CD4-positive, alpha-beta T cell treated with Interleukin-6 for 4 hours (primary cell): ENCODE data around the gene MAGI1.
"Not testable (repeated sequence)": the region's sequence is repeated elsewhere in the genome, so short reads cannot be mapped to it uniquely, and the experiment has no call there.

Experiments
- DNase-seq: peaks from one replicate; pipeline ENCODE4 v3.0.0-alpha.2; 2020; ENCODE audit warnings: mixed read lengths

The MAGI1 gene

DNA sequence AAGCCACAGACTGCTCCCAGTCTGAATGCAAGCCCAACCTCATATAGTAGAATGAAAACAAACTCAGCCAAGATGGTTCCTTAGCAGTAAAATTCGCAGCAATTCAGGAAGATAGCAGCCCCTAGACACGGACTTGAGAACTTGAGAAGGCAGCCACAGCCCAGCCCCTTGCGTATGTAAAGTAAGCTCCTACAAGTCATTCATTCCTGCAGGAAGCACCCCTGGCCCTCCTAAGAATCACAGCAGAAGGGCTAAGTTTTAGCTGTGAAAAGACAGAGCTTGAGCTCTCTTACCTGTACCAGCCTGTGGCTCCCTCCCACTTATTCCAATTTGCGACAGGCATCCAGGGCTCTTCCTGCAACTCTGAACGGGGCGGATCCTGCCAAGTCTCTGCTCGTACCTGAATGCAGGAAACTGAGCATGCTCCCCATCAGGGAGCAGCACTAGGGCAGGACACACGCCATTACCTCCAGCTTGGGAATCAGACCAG, 136.4 kb downstream of the MAGI1 start:
- DNase-seq, result no peak

DNA sequence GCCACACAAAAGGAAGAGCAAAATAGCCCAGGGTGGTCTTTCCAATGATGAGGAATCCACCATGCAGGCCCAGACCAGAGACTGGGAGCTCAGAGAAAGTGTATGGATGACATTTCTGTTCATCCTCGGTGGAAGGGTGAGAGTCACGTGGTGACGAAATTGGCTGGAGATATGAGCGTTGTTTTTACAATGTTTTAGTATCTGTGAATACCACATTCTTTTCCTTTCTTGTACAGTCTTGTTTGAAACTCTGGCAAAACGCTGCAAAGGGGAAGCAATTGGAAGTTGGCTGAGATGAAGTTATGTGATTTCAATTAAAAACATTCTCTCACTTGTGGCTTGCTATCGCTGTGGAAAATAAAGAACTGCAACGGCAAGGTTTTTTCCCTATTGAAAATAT, 137.5 kb downstream of the MAGI1 start:
- DNase-seq, result no peak

DNA sequence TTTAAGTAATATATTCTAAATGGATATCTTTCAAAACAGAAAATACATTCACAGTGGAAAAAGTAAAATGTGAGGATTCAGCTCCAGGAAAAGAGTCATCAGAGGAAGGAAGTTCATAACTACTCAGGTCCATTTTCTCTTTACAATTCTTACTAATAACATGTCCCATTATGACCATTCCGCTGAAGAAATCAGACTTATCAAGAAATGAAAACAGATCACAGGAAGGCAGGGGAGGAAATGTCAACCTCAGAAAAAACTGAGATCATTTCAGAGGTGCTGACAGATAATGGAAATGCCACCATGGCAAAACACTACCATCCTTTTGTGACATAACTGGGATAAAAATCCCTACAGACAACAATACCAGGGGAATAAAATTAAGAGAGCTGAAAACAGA, 139.5 kb downstream of the MAGI1 start:
- no peak for DNase-seq

DNA sequence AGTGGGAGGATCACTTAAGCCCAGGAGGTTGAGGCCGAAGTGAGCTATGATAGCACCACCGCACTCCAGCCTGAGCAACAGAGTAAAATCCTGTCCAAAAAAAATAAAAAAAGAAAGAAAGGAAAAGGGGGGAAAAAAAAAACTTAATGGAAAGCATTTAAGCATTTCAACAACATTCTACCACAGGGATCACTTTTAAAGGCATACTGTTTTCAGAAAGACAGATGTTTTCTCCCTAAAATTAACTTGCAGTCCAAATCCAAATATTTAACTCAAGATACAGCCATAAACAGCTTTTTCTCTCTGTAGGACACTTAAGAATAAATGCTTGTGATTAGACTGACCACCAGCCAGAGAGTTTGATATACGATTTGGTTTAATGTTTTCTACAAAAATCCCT, 141.0 kb downstream of the MAGI1 start:
- no peak for DNase-seq

DNA sequence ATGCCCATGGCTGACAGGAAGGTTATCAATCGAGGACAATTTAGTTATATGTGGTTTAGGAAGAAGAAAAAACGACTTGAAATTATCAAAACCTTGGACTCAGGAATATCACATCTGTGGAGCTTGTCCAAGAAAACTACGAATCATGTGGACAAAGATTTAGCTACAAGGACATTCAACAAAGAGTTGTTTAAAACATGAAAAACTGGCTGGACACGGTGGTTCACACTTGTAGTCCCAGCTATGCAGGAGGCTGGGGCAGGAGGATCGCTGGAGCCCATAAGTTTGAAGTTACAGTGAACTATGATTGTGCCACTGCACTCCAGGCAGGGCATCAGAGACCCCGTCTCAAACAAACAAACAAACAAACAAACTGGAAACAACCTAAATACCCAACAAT, 142.4 kb downstream of the MAGI1 start:
- DNase-seq, result no peak

DNA sequence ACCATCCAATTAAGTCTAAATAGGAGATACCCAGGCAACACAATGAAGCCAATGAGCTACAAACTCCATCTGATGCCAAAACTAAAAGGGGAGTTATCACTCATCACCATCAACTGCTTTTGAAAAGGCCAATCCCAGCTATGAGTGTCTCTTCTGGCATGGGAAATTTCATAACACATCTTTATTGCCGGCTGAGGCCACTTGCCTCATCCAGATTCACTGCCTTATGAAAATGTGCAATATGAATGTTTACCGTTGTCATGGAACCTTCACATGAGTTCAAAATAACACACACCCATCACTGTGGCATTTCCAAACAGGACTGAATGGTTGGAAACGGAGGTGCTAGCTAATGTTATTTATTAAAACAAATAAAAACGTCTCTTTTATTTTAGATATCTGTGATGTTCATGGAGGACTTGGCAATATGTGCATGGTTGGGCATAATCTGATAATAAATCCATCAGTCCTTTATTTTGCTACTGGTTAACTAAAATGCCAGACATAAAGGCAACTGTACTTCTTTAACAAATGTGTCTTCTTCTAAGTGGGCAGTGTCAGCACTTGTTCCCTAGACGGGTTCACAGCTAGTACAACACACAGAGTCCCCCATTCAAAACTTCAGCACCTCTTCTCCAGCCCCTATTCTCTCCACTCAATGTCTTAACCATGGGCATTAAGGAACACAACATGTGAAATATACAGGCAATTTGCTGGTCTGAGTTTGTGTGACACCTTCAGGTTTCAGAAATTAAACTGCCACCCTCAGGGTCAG, 143.9 kb downstream of the MAGI1 start:
- no peak for DNase-seq

DNA sequence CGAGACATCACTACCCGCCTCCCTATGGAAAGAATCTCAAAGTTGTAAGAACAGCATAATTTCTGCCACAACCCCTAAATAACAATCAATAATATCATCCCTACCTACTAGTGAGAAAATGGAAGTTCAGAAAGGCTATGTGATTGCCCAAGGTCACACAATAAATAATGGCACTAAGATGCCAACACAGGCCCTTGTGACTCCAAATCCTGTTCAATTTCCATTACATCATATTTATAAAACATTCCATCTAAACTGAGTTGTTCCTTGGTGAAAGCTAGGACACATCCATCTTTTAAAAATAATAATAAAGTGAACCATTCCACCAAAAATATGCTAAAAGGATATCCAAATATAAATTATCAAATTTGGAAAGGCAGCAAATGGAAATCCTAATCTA, 144.6 kb downstream of the MAGI1 start:
- DNase-seq, result no peak

DNA sequence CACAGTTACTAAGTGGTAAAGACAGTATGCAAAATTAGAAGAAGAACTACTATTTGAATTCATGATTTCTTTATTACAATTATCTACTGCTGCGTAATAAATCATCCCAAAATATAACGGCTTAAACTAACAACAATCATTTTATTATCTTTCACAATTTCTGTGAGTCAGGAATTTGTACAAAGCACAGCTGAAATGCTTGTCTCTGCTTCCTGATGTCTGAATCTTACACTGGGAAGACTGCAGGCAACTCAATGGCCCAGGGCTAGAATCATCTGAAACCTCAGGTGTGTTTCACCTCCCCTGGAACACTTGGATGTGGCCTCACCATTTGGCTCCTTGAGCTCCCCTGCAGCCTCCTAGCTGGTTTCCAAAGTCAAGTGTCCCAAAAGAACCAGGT, 145.1 kb downstream of the MAGI1 start:
- DNase-seq, result no peak

DNA sequence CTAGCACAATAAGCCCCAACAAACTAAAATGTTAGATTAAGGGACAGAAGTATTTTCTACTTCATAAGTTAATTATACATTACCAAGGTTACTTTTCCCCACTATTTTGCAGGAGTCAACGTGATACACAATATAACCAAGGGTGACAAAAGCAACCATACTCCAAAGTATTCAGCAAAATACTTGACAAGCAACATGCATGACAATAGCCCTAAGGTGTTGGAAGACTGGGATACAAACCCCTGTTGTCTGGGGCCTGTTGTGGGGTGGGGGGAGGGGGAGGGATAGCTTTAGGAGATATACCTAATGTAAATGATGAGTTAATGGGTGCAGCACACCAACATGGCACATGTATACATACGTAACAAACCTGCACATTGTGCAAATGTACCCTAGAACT, 147.2 kb downstream of the MAGI1 start:
- not testable (repeated sequence) for DNase-seq

DNA sequence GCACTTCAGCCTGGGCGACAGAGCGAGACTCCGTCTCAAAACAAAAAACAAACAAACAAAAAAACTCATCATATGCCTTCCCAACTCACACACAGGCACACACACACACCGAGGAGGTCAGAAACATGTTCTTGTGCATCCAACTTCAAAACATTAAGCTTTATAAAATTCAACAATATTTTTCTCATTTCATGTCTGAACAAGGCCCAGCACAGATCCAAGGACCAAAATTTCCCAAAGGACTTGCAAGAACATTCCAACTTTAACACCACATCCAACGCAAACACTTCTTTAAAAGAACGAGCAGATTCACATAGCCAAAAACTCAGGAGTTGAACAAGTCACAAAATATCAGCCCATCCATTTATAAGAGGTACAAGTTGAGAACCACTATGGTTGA, 148.4 kb downstream of the MAGI1 start:
- DNase-seq, result no peak

DNA sequence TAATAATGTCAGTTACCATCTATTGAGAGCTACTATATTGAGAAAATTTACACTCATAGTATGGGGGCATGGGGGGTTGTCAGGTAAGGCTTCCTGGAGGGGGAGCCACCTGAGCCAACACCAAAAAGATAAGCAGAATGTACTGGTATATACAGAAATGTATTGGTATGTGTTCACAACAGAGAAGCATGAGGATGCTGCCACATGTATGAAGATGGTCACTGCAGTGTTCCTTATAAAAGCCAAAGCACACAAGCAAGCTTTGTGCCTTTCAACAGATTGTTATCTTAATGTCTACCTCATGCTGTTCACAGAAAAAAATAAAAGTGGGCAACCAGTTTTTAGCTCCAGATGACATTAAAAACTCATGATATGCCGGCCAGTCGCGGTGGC, 149.0 kb downstream of the MAGI1 start:
- no peak for DNase-seq

DNA sequence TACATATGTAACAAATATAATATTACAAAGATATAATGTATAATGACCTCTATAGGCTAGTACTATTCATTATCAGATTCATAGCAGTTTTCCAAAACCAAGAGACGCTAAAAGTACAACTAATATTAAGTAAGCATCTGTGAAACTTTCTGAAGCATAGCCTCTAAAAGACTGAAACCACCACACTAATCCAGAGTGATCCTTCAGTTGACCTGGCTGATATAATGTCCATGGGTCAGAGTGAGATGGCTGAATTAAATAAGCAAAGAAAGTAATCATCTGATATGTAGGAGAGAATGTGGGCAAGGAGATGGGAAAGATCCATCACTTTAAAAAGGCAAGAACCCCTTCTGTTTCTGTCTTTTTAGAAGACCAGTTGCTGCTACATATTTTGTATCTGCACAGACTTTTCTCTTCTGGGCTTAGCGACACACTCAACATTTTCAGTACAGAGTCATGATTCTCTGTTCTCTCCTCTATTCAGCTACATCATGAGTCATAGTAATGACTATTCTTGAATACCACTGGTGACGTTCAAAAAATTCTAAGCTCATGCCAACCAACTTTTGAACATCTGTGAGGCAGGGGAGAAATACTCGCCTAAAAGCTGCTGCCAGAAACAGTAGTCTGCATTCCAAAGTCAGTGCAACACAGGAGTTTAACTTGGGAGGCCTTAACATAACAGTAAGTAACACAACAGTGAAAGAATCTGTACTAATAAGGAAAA, 149.6 kb downstream of the MAGI1 start:
- DNase-seq, result no peak

DNA sequence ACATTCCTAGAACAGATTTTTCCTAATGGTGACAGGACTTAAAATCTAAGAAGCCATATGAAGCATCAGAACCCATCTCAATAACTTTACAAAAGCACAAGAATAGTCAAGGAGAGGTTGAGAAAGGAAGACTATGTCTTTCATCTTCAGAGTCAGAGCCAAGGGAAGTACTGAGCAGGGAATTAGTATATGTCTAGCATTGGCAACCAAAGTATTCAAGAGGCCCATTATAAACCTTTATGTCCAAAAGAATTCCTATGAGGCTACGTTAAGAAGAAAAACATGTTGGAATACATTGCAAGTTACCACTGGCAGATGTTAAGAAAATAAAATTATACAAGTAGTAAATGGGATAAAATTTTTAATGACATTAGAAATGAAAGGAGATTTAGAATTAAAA, 150.5 kb downstream of the MAGI1 start:
- DNase-seq, result no peak

DNA sequence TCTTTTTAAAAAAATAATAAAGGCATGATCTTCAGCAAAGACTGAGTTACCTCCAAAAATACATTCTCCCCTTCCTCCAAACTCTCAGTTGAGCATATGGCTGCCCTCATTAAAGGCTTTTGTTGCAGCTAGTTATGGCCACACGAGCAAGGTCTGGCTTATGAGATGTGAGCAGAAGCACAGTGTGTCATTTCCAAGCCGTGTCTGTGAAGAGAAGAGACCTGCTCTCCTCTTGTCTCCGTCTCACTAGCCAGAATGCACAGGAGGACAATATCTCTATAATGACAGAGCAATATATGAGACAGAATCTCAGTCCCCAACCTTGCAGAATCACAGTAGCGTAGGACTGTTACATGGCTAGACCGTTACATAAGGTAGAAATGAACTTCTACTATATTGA, 152.3 kb downstream of the MAGI1 start:
- DNase-seq, result no peak

DNA sequence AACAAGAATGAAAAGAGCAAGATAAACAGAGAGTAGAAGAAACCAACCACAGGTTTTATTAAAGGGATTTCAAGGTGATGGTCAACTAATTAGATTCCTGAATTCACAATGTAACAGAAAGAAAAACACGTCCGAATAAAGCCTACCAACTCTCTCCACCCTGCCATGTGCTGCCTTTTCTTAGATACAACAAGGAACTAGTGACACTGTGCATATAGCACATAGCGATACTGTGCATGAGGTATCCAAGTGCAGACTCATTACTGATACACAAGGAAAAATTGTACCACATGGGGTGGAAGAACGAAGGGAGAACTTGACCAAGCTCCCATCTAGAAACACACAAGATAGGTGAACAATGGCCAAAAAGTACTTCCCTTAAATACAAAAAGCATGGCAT, 154.6 kb downstream of the MAGI1 start:
- no peak for DNase-seq

DNA sequence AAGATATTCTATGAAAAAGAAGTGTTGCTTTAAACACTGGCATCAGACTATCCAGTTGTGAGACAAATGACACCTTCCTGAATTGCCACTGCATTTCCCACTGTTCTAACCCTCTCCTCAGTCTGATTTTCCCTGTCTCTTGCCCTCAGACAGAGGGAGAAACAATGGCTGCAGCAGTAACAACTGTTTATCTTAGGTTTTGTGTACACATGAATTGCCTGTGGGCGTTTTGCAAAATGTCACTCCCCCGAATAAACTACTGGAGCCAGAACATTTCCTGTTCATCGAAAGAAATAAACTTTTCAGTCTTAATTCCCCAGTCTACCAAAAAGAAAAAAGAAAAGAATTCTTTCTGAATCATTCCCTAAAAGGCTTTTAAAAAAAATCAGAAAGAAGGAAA, 155.1 kb downstream of the MAGI1 start:
- DNase-seq, result no peak

DNA sequence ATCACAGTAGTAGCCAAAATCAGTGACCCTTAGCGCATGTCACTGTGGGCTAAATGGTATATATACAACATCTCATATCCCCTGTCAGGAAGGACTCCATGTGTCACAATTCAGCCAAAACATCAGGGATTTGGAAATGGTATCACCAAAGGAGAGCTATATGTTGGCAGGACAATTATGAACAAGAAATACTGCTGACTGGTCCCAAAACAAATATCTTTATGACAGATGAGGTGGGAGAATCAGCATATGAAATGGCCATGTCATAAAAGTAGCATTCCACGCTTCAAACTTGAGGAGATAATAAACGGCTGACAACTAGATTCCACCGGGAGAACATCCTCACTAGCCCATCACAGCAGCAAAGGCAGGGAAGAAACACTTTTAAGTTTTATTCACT, 158.4 kb downstream of the MAGI1 start:
- no peak for DNase-seq

DNA sequence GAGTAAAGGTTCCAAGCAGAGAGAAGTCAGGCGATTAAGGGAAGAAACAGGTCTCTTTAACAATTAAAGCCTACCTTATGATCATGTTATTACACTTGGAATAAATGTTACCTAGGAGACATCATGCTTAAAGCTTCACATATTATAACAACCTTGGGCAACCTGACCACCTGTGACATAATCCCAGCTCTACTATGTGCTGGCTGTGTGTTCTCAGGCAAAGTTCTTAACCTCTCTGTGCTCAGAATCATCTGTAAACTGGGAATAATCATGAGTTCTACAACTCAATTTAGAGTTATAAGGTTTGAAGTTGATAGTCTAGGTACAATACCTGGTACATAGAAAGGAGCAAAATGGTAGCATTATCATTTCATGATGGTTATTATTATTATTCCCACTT, 159.3 kb downstream of the MAGI1 start:
- DNase-seq, result no peak

DNA sequence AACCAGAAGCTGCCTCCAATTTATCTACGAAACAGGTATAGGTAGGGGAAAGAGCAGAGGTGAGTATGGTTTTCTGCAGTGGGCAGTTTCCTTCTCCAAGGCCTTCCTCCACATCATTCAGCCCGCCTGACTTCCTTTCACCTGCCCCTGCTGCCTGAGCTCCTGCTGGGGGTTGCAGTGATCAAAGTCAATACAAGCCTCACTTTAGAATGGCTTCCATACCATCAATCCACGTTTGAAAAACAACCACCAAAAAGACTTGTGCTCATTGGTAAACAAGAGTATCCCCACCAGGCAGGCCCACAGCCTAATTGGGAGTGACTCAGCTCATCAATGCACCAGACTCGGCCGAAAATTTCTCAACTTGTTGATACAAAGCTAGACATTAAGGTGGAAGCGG, 159.9 kb downstream of the MAGI1 start:
- no peak for DNase-seq

DNA sequence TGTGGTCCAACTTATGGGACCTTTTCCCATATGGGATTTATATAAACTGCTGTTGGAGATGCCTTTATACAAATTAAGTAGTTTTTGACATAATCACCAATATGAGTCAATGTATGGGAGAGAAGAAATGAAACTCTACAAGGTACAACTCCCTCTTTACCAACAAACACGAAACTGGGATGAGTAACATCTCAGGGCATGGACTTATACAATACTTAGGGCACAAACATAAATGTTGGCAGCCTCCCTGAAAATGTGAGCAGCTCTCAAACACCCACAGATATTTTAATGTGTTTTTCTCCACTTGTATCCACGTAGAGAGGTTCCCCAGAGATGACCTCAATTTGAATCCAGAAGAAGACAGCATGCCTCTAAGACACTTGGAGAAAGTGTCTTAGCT, 161.6 kb downstream of the MAGI1 start:
- no peak for DNase-seq

DNA sequence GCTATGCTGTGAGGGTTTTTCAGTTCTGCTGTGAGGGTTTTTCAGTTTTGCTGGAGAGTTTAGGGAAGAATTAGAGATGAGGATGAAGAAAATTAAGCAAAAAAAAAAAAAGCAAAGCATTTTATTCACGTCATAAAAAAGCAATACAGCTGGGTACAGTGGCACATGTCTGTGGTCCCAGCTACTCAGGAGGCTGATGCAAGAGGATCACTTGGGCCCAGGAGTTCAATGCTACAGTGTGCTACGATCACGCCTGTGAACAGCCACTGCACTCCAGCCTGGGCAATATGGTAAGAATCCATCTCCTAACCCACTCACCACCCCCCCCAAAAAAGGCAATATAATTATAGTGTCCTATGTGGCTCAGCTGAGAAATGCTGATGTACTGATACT, 162.7 kb downstream of the MAGI1 start:
- no peak for DNase-seq

DNA sequence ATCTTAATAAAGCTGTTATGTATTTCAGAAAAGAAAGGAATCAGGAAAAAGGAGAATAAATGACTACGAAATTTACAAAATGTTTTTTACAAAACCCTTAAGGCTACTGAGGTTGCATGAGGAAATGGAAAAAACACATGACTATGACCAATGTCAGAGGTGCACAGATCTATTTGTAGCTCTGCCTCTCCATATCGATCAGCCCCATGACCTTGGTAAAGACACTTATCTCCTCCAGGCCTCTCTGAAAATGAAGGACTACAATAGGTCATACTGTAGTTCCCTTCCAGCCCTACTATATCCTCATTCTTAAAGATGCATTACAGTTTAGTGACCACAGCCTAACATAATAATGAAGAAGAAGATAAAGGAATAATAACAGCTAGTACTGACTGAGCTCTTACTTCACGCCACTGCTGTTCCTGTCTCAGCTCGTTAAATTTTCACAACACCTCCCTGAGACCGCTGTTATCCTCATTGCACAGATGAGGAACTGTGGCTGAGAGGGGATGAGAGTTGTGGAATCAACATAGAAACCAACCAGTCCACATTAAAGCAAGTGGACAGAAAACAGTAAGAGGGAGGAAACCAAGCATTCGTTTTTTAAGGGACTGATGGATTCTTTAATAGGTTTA, 163.2 kb downstream of the MAGI1 start:
- DNase-seq, result no peak

DNA sequence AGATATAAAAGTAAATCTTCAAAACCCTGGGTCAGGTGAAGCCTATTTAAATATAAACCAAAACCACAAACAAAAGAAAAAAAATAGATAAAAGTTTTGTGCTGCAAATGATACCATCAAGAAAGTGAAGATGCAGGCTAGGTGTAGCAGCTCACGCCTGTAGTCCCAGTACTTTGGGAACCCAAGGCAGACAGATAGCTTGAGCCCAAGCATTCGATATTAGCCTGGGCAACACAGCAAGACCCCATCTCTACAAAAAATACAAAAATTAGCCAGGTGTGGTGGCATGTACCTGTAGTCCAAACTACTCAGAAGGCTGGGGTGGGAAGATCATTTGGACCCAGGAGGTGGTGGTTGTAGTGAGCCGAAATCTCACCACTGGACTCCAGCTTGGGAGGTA, 164.8 kb downstream of the MAGI1 start:
- DNase-seq, result no peak

DNA sequence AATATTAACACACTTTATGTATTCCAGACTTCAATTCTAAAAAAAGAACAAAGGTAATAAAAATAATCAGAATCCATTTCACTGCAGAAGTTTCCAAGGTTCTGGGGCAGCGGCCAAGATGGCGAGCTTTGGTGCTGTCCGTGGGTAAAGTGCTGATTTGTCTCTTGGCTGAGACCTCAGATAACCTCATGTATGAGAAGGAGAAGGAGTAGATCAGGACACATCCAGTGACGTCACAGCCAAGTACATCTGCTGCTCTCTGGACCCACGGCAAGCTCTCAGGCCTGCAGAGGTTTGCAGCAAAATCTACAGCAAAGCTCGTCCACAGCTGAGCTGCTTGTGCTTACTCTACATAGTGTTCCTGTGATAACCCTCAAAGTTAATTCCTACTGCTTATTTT, 165.7 kb downstream of the MAGI1 start:
- DNase-seq, result no peak
